COLO829 (cell line): ENCODE results near the gene XPO5.
"Not testable (repeated sequence)": the region's sequence is repeated elsewhere in the genome, so short reads cannot be mapped to it uniquely, and the experiment has no call there.

Experiments
- DNase-seq: peaks from one replicate; pipeline ENCODE4 v3.0.0; 2012; ENCODE audit warnings: low spot score

The XPO5 gene

DNA sequence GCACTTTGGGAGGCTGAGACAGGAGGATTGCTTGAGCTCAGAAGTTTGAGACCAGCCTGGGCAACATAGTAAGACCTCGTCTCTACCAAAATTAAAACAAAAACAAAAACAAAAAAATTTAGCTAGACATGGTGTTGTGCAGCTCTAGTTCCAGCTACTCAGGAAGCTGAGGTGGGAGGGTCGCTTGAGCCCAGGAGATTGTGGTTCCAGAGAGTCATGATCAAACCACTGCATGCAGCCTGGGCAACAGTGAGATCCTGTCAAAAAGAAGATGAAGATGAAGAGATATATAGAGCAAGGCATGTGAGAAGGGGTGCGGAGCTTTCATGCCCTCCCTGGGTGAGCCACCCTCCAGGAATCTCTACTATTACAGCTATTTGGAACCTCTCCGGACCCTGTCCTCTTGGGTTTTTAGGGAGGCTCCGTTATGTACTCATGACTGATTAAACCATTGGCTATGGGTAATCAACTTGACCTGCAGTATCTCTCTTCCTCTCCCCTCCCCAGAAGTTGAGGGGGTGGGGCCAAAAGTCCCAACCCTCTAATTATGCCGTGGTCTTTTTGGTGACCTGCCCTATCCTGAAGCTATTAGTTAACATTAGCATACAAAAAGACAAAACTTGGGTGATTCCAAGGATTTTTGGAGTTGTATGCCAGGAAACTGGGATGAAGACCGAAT, 9.2 kb upstream of the XPO5 start:
- no peak for DNase-seq

- no peak for DNase-seq
Measured at GRCh38 chr6:43582911-43583310, 7.1 kb upstream of the XPO5 start.

DNA sequence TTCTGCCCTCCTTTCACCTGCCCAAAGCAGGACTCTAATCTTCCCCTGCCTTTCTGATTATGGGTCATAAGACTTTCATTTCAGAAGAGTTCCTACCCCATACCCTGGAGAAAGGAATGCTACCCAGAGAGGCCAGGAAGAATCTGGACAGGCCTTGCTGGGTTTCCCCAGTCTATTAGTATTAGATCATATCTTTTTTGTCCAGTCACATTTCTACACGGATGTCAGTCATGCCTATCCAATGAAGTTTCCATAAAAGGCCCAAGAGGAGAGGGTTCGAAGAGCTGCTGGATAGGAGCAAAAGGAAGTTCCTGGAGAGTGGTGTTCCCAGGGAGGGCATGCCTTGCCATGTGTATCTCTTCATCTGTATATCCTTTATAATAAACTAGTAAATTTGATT, 3.3 kb upstream of the XPO5 start:
- no peak for DNase-seq

GRCh38 chr6:43578748-43579147, 2.9 kb upstream of the XPO5 start:
- no peak for DNase-seq

DNA sequence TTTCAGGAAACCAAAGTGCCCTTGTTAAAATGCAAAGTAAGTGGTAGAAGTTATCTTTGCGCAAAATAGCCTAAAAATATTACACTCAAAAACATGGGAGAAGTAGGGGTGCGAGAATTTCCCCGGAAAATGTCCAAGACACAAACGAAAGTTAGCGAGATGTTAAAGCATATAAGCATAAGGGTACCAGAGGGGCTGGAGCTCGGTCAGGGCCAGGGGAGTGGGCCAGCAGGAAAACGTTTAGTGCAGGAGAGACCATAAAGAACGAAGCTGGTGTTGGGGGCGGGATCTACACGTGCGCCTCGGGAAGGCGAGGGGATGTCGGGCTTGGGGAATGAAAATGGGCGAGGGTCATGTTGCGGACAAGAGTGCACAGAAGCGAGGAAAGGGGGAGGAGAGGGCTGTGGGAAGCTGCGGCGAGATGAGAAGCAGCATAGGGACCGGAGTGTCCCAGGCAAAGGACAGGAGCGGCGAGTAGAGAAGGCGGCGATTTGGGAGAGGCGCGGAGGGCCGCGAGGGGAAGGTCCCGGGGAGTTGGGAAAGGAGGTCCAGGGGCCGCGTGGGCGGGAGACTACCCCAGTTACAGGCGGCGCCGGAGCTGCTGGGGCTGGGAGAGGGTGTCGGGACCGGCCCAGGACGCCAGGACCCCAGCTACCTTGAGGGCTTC, 600 bp downstream of the XPO5 start:
- peak; percentile 28 for DNase-seq

DNA sequence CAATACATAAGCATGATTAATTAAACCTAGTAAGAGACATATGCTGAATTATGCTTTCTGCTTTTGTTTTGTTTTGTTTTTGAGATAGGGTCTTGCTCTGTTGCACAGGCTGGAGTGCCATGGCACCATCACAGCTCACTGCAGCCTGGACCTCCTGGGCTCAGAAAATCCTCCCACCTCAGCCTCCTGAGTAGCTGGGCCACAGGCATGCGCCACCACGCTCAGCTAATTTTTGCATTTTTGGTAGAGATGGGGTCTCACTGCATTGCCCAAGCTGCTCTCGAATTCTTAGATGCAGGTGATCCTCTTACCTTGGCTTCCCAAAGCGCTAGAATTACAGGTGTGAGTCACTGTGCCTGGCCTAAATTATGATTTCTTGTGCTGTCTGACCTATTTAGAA, 3.8 kb downstream of the XPO5 start:
- DNase-seq: no peak

DNA sequence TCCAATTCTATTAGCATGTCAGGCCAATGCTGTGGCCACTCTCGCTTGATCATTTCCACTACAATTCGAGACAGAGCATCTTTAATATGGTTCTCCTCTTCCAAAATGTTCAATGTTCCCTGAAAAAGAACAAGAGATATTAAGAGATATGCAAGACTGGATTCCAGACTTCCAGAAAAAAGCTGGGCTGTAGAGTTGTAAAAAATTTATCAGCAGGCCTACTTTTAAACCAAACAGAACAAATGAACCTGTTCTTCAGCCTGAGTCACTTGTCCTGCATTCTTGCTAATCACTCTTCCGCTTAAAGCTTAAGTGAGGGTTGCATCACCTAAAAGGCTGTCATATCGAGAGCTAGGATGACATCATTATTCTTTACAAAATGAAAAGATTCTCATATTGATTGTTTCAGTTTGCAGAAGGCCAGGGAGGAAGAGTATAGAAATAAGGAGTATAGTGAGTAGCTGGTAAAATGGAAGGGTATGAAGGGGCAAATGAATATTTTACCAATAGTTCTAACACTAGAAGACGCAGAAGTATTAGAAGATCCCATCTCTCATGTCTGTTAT, 4.9 kb downstream of the XPO5 start:
- no peak for DNase-seq

DNA sequence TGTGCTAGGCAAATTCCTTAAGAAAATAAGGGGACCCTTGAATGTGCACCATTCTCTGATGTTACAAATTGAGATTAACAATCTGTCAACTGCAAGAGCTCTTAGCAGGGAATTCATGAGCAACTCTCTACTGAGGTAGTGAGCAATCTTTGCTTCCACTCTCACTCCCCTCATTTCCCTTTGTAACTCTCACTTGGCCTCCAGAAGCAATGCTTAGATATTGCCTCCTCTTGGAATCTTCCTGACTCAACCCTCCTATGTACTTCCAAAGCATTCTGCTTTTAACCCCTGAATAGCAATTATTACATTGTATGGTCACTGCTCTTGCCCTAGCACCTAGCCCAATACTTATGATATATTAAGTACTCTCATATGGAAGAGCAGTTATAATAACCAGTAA, 16.5 kb downstream of the XPO5 start:
- no peak for DNase-seq

- not testable (repeated sequence) for DNase-seq
Measured at GRCh38 chr6:43557620-43558019, 18.2 kb downstream of the XPO5 start.

- no peak for DNase-seq
Measured at GRCh38 chr6:43547222-43547621, 28.6 kb downstream of the XPO5 start.

DNA sequence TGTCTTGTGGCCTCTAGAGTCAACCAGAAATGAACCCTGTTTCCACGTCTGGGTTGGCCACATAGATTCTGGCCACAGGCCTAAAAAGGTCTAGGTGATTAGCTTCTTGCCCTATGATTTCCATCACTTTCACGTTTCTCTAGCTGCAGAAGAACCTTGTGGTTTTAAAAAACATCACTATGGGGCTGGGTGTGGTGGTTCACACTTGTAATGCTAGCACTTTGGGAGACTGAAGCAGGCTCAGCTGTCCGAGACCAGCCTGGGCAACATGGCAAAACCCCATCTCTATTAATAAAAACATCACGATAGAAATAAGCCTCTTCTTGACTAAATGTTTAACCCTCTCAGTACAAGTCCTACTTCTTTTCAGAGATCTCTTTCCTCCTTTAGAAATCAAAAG, 31.4 kb downstream of the XPO5 start:
- no peak for DNase-seq

GRCh38 chr6:43541774-43542471, 33.9 kb downstream of the XPO5 start:
- no peak for DNase-seq

DNA sequence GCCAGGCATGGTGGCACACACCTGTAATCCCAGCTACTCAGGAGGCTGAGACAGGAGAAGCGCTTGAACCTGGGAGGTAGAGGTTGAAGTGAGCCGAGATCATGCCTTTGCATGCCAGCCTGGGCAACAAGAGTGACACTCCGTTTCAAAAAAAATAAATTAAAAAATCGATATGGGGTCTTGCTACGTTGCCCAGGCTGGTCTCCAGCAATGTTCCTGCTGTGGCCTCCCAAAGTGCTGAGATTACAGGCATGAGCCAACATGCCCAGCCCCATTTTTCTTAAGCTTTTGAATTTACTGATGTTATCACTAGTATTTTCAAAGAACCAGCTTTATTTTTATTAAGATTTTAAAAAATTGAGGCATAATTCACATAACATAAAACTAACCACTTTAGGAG, 35.3 kb downstream of the XPO5 start:
- DNase-seq: no peak

- DNase-seq: not testable (repeated sequence)
Measured at GRCh38 chr6:43539409-43539808, 36.4 kb downstream of the XPO5 start.

GRCh38 chr6:43538986-43539385, 36.9 kb downstream of the XPO5 start:
- DNase-seq: not testable (repeated sequence)

DNA sequence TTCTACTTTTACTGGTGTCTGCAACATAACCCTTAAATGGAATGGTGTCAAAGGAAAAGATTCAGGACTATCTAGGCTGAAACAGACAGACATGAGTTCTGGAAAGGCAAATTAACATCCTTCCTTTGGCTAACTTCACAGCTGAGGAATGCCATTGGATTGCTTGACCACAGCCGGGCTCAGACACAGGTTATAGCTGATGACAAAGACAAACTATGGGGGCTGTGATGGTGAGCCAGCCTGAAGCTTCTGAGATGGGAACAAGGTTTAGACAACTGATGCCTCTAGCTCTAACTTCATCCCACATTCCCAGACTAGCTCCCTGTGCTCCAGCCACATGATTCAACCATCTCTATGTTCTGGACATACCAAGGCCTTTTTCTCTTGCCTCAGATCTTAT, 43.6 kb downstream of the XPO5 start:
- DNase-seq: no peak

DNA sequence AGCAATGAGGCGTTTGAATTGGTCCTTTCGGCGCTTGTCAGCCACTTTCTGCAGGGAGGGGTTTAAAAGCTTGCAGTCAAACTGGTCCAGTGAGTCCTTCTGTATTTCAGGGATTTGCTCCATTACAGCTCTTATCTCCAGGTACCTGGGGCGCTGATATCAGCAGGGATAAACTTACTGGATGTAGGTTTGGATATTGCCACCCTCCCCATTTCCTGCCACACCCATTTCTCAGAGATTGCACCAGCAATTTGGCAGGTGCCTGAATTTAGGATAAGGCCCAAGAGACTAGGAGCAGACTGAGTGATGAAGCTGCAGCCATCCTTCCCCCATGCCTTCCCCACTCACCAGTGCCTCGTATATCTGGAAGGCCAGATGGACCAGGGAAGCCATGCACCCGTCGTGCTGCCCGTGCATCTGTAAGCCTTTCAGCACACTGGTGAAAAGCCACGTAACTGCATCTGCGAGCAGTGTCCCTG, 51.3 kb downstream of the XPO5 start:
- no peak for DNase-seq

GRCh38 chr6:43523284-43523683, 52.6 kb downstream of the XPO5 start:
- no peak for DNase-seq

- no peak for DNase-seq
Measured at GRCh38 chr6:43522547-43523261, 53.1 kb downstream of the XPO5 start.

- DNase-seq: no peak
Measured at GRCh38 chr6:43521836-43522235, 54.0 kb downstream of the XPO5 start.

DNA sequence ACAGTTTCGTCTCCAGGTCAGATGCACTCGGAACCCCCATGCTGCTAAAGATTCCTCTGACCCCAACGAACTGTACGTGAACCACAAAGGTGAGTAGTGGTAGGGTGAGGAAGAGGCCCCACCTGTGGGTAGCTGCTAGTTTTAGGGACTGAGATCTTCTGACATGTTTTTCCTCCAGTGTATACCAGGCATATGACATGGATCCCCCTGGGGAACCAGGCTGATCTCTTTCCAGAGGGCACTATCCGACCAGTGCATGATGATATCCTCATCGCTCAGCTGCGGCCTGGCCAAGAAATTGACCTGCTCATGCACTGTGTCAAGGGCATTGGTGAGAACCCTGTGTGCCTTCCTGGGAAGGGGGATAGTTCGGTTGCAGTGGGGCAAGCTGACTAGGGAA, 55.7 kb downstream of the XPO5 start:
- DNase-seq: no peak
